CD8-positive, alpha-beta memory T cell (primary cell): ENCODE data around the gene ECT2. TPM values are rescaled to one million over a fixed set of nuclear protein-coding genes. Genes with fewer than 3 reads are reported as not detected.
A peak's percentile ranks its signal among the peaks of the same experiment; 100 is the strongest.
"Not testable (repeated sequence)": the region's sequence is repeated elsewhere in the genome, so short reads cannot be mapped to it uniquely, and the experiment has no call there.

ENCODE experiments used
- CTCF ChIA-PET: fragments of 350-600 bp; sonication (Branson Sonifier 250); formaldehyde crosslinking; loops from one replicate; lab custom pipeline; 2021; ENCODE audit warnings: antibody characterized with exemption; lab: Charles Lee
- POLR2A ChIA-PET: fragments of 350-600 bp; sonication (Branson Sonifier 250); formaldehyde crosslinking; loops from one replicate; lab custom pipeline; 2021; ENCODE audit warnings: antibody characterized with exemption; lab: Charles Lee
- DNase-seq, 5 donors: peaks; one replicate each; pipeline versions ENCODE4 v3.0.0 to v3.0.0-alpha.2; 2020 to 2022; ENCODE audit warnings: mixed read lengths in 1 of 5
- H3K27ac ChIP-seq: one replicate; pipeline ENCODE4 v1.7.0; 2013; ENCODE audit warnings: low read depth, mild to moderate bottlenecking, low read length, moderate library complexity
- H3K27me3 ChIP-seq: 2 replicates; pipeline ENCODE4 v1.7.0; 2013; ENCODE audit warnings: low read length, mild to moderate bottlenecking; ENCODE audit not compliant: insufficient read depth, poor library complexity, severe bottlenecking
- H3K36me3 ChIP-seq: 2 replicates; pipeline ENCODE4 v1.7.0; 2013; ENCODE audit warnings: mild to moderate bottlenecking, low read length, moderate library complexity; ENCODE audit not compliant: insufficient read depth
- H3K4me1 ChIP-seq: 2 replicates; pipeline ENCODE4 v1.7.0; 2013; ENCODE audit warnings: mild to moderate bottlenecking, low read length, moderate library complexity; ENCODE audit not compliant: insufficient read depth
- H3K4me3 ChIP-seq: 2 replicates; pipeline ENCODE4 v1.7.0; 2013; ENCODE audit warnings: mild to moderate bottlenecking, low read length
- H3K9me3 ChIP-seq: 2 replicates; pipeline ENCODE4 v1.7.0; 2013; ENCODE audit warnings: mild to moderate bottlenecking, low read length
- H3K27ac Mint-ChIP-seq, 8 donors: one replicate each; pipeline ENCODE4 v1.8.0; 2020 to 2021; ENCODE audit warnings: mixed read lengths in 8 of 8, mild to moderate bottlenecking in 6 of 8, inconsistent platforms in 3 of 8, moderate library complexity in 3 of 8
- H3K27me3 Mint-ChIP-seq, 2 donors: one replicate each; pipeline ENCODE4 v1.8.0; 2020 to 2021; ENCODE audit warnings: mixed read lengths in 2 of 2, mild to moderate bottlenecking in 1 of 2, moderate library complexity in 1 of 2
- H3K36me3 Mint-ChIP-seq, 3 donors: one replicate each; pipeline ENCODE4 v1.8.0; 2020 to 2021; ENCODE audit warnings: mixed read lengths in 3 of 3, inconsistent platforms in 1 of 3, mild to moderate bottlenecking in 1 of 3
- H3K4me1 Mint-ChIP-seq, 3 donors: one replicate each; pipeline ENCODE4 v1.8.0; 2020 to 2021; ENCODE audit warnings: mixed read lengths in 3 of 3, inconsistent platforms in 1 of 3, mild to moderate bottlenecking in 1 of 3
- H3K4me3 Mint-ChIP-seq, 7 donors: one replicate each; pipeline ENCODE4 v1.8.0; 2020 to 2021; ENCODE audit warnings: mixed read lengths in 7 of 7, mild to moderate bottlenecking in 6 of 7, moderate library complexity in 4 of 7, inconsistent platforms in 2 of 7
- H3K9me3 Mint-ChIP-seq, 5 donors: one replicate each; pipeline ENCODE4 v1.8.0; 2020 to 2022; ENCODE audit warnings: mixed read lengths in 5 of 5, mild to moderate bottlenecking in 3 of 5, moderate library complexity in 2 of 5, inconsistent platforms in 1 of 5
- polyA plus RNA-seq: library from polyadenylated mRNA; unstranded; fragments of 300-500 nt; fragmentation: Illumina TruSeq; gene quantifications from one replicate; pipeline ENCODE4 v1.2.3, GENCODE V29; 2021
- total RNA-seq, 2 experiments: library from RNA; stranded (reverse); gene quantifications; one replicate each; pipeline ENCODE4 v1.2.3, GENCODE V29; 2021

Gene ECT2
- total and polyA plus RNA-seq, 3 experiments from 2014 or later: 2.4 to 32.9 (median 31.9) TPM

- ChIA-PET CTCF (no interaction called here), POLR2A (no interaction called here)
- H3K4me3 ChIP-seq: no peak overlapping the region
- H3K9me3 Mint-ChIP-seq: no peaks in the 10 kb centered on the region
- H3K4me3 Mint-ChIP-seq: no peak overlapping the region
- H3K27ac Mint-ChIP-seq: peak overlapping the region in 1 of 8 donors; percentile 12
- H3K27me3 ChIP-seq: no peaks in the 10 kb centered on the region
- no peaks in the 10 kb centered on the region for H3K4me1 ChIP-seq
- H3K27ac ChIP-seq: no peak overlapping the region
- no peaks in the 10 kb centered on the region for H3K9me3 ChIP-seq
- DNase-seq: no peak
- H3K27me3 Mint-ChIP-seq: no peaks in the 10 kb centered on the region
- no peaks in the 10 kb centered on the region for H3K36me3 ChIP-seq
- no peaks in the 10 kb centered on the region for H3K4me1 Mint-ChIP-seq
- H3K36me3 Mint-ChIP-seq: peaks cover 0 to 5% (median 1%) of the 10 kb centered on the region in 3 donors
Observed at GRCh38 chr3:172814738-172815137, 64.2 kb downstream of the ECT2 start.

DNA sequence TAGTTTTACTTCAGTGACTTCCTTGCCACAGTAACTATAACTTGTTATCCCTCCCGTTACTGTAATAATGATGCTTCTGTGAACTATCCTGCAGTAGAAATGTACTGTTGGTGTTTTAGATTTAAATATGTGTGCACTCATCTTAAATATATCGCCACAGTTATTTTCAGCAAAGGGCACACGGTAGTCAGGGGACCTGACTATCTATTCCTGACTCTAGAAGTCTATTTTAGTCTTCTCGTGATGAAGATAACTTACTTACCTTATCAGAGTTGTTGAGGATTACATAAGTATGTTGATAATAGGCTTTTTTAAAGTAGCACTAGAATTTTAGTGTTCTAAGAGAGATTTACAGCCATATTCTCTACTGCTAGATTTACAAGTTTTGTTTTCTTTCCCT, 65.3 kb downstream of the ECT2 start:
- H3K27ac ChIP-seq: no peak overlapping the region
- H3K4me1 ChIP-seq: no peaks in the 10 kb centered on the region
- H3K4me3 ChIP-seq: no peak overlapping the region
- peaks cover 0 to 5% (median 1%) of the 10 kb centered on the region in 3 donors for H3K36me3 Mint-ChIP-seq
- H3K27ac Mint-ChIP-seq: no peak overlapping the region
- H3K27me3 Mint-ChIP-seq: no peaks in the 10 kb centered on the region
- H3K4me3 Mint-ChIP-seq: no peak overlapping the region
- no peaks in the 10 kb centered on the region for H3K27me3 ChIP-seq
- no peak for DNase-seq
- no peaks in the 10 kb centered on the region for H3K4me1 Mint-ChIP-seq
- no peaks in the 10 kb centered on the region for H3K9me3 ChIP-seq
- ChIA-PET POLR2A (no interaction called here), CTCF (no interaction called here)
- no peaks in the 10 kb centered on the region for H3K9me3 Mint-ChIP-seq
- H3K36me3 ChIP-seq: no peaks in the 10 kb centered on the region

- no peaks in the 10 kb centered on the region for H3K4me1 Mint-ChIP-seq
- H3K36me3 ChIP-seq: no peaks in the 10 kb centered on the region
Observed at GRCh38 chr3:172816281-172816680, 65.8 kb downstream of the ECT2 start.

GRCh38 chr3:172816968-172817367, 66.4 kb downstream of the ECT2 start:
- Mint-ChIP-seq H3K4me3 (no peak overlapping the region), H3K27ac (peak overlapping the region in 1 of 8 donors; percentile 45), H3K36me3 (peaks cover 1 to 5% (median 4%) of the 10 kb centered on the region in 3 donors), H3K27me3 (no peaks in the 10 kb centered on the region), H3K9me3 (no peaks in the 10 kb centered on the region), H3K4me1 (no peaks in the 10 kb centered on the region)
- Histone ChIP-seq H3K4me1 (no peaks in the 10 kb centered on the region), H3K9me3 (no peaks in the 10 kb centered on the region), H3K27me3 (no peaks in the 10 kb centered on the region), H3K36me3 (no peaks in the 10 kb centered on the region), H3K4me3 (no peak overlapping the region), H3K27ac (no peak overlapping the region)
- ChIA-PET CTCF (no interaction called here), POLR2A (no interaction called here)
- DNase-seq: no peak

More at GRCh38 chr3:172816281-172816680, 65.8 kb downstream of the ECT2 start:
- Mint-ChIP-seq H3K27ac (no peak overlapping the region), H3K27me3 (no peaks in the 10 kb centered on the region), H3K36me3 (peaks cover under 1 to 5% (median 1%) of the 10 kb centered on the region in 3 donors), H3K9me3 (no peaks in the 10 kb centered on the region), H3K4me3 (no peak overlapping the region)
- Histone ChIP-seq H3K4me3 (no peak overlapping the region), H3K9me3 (no peaks in the 10 kb centered on the region), H3K27ac (no peak overlapping the region), H3K4me1 (no peaks in the 10 kb centered on the region), H3K27me3 (no peaks in the 10 kb centered on the region)
- ChIA-PET CTCF (no interaction called here), POLR2A (no interaction called here)
- no peak for DNase-seq

DNA sequence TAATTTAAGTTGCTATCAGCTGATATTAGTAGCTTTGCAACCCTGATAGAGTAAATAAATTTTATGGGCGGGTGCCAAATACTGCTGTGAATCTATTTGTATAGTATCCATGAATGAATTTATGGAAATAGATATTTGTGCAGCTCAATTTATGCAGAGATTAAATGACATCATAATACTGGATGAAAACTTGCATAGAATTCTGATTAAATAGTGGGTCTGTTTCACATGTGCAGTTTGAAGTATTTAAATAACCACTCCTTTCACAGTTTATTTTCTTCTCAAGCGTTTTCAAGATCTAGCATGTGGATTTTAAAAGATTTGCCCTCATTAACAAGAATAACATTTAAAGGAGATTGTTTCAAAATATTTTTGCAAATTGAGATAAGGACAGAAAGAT, 70.0 kb downstream of the ECT2 start:
- ChIA-PET CTCF (no interaction called here), POLR2A (no interaction called here)
- no peak overlapping the region for H3K4me3 Mint-ChIP-seq
- H3K36me3 Mint-ChIP-seq: peaks cover 1 to 9% (median 4%) of the 10 kb centered on the region in 3 donors
- no peaks in the 10 kb centered on the region for H3K27me3 ChIP-seq
- H3K9me3 ChIP-seq: no peaks in the 10 kb centered on the region
- no peak overlapping the region for H3K4me3 ChIP-seq
- H3K9me3 Mint-ChIP-seq: peaks cover 0 to 8% (median 0%) of the 10 kb centered on the region in 5 donors
- no peak overlapping the region for H3K27ac ChIP-seq
- no peaks in the 10 kb centered on the region for H3K4me1 Mint-ChIP-seq
- no peak for DNase-seq
- no peaks in the 10 kb centered on the region for H3K27me3 Mint-ChIP-seq
- H3K4me1 ChIP-seq: no peaks in the 10 kb centered on the region
- H3K36me3 ChIP-seq: no peaks in the 10 kb centered on the region
- no peak overlapping the region for H3K27ac Mint-ChIP-seq

DNA sequence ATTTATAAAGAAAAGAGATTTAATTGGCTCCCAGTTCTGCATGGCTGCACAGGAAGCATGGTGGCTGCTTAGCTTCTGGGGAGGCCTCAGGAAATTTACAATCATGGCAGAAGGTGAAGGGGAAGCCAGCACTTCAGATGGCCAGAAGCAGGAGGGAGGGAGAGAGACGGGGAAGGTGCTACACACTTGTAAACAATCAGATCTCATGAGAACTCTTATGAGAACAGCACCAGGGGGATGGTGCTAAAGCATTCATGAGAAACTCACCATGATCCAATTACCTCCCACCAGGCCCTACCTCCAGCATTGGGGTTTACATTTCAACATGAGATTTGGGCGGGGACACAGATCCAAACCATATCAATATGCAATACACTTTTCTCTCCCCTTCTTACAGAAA, 73.7 kb downstream of the ECT2 start:
- Mint-ChIP-seq H3K27ac (no peak overlapping the region), H3K4me3 (no peak overlapping the region), H3K27me3 (no peaks in the 10 kb centered on the region), H3K9me3 (peaks cover 0 to 22% (median 3%) of the 10 kb centered on the region in 5 donors), H3K36me3 (peaks cover 0 to 6% (median 4%) of the 10 kb centered on the region in 3 donors), H3K4me1 (no peaks in the 10 kb centered on the region)
- H3K4me3 ChIP-seq: no peak overlapping the region
- H3K4me1 ChIP-seq: no peaks in the 10 kb centered on the region
- POLR2A ChIA-PET: no interaction called here
- CTCF ChIA-PET: no interaction called here
- no peak overlapping the region for H3K27ac ChIP-seq
- H3K36me3 ChIP-seq: no peaks in the 10 kb centered on the region
- no peak for DNase-seq
- no peaks in the 10 kb centered on the region for H3K9me3 ChIP-seq
- H3K27me3 ChIP-seq: no peaks in the 10 kb centered on the region

GRCh38 chr3:172827231-172827630, 76.7 kb downstream of the ECT2 start:
- H3K36me3 ChIP-seq, CTCF ChIA-PET, H3K27ac Mint-ChIP-seq, H3K4me3 ChIP-seq, H3K27me3 Mint-ChIP-seq, H3K36me3 Mint-ChIP-seq, H3K27me3 ChIP-seq, DNase-seq, H3K4me3 Mint-ChIP-seq, H3K4me1 ChIP-seq, H3K27ac ChIP-seq, POLR2A ChIA-PET, H3K4me1 Mint-ChIP-seq, H3K9me3 ChIP-seq: not testable (repeated sequence)
- H3K9me3 Mint-ChIP-seq: peaks cover 0 to 21% (median 3%) of the 10 kb centered on the region in 5 donors

DNA sequence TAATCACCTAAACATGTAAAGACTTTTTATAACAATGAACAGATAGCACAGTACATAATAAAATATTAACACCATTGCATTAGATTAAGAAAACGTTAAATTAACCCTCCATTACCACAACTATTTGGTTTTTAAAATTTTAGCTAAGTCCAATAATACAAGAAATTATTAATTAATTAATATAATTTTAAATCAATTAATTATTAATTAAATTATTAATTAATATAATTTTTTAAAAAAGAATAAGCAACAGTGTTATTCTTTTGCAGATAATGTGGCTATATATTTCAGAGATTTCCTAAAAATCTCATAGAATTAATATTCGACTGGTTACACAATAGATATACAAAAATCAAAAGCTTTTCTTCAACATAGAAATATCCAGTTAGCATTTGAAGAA, 82.5 kb downstream of the ECT2 start:
- H3K36me3 ChIP-seq: no peaks in the 10 kb centered on the region
- POLR2A ChIA-PET: no interaction called here
- no peaks in the 10 kb centered on the region for H3K4me1 ChIP-seq
- no peak for DNase-seq
- Mint-ChIP-seq H3K27ac (no peak overlapping the region), H3K9me3 (no peaks in the 10 kb centered on the region), H3K4me1 (no peaks in the 10 kb centered on the region), H3K36me3 (no peaks in the 10 kb centered on the region), H3K27me3 (no peaks in the 10 kb centered on the region), H3K4me3 (no peak overlapping the region)
- H3K27ac ChIP-seq: no peak overlapping the region
- CTCF ChIA-PET: no interaction called here
- no peaks in the 10 kb centered on the region for H3K27me3 ChIP-seq
- no peaks in the 10 kb centered on the region for H3K9me3 ChIP-seq
- no peak overlapping the region for H3K4me3 ChIP-seq
